Neutrophil (primary cell): Measurements from ENCODE around the gene RNF113A.
A peak's percentile ranks its signal among the peaks of the same experiment; 100 is the strongest.
"Not testable (repeated sequence)": the region's sequence is repeated elsewhere in the genome, so short reads cannot be mapped to it uniquely, and the experiment has no call there.

Experiments used
- H3K27ac ChIP-seq: fragments of 200-600 bp; sonication (generic); 2 replicates; pipeline ENCODE4 v1.5.1; 2016; ENCODE audit warnings: mild to moderate bottlenecking, moderate library complexity
- H3K27me3 ChIP-seq: fragments of 200-600 bp; sonication (generic); 2 replicates; pipeline ENCODE4 v1.6.0; 2016; ENCODE audit warnings: mild to moderate bottlenecking
- H3K36me3 ChIP-seq: fragments of 200-600 bp; sonication (generic); 2 replicates; pipeline ENCODE4 v1.5.1; 2017
- H3K4me1 ChIP-seq, 2 experiments: fragments of 200-600 bp in 1 of 2; sonication (generic) in 1 of 2; 1 replicate in 1 of 2; 2 replicates in 1 of 2; pipeline versions ENCODE4 v1.5.1 to v1.6.1; 2013 to 2016; ENCODE audit warnings: low read depth in 1 of 2, low read length in 1 of 2, mild to moderate bottlenecking in 1 of 2, moderate library complexity in 1 of 2; ENCODE audit not compliant: control insufficient read depth in 1 of 2, insufficient read depth in 1 of 2
- H3K4me3 ChIP-seq, 2 experiments: fragments of 200-600 bp in 1 of 2; sonication (generic) in 1 of 2; 1 replicate in 1 of 2; 2 replicates in 1 of 2; pipeline ENCODE4 v1.5.1; 2013 to 2016; ENCODE audit warnings: low read depth in 1 of 2, low read length in 1 of 2, mild to moderate bottlenecking in 1 of 2, moderate library complexity in 1 of 2
- H3K9me3 ChIP-seq: fragments of 200-600 bp; sonication (generic); 2 replicates; pipeline ENCODE4 v1.5.1; 2016
- TF ChIP-seq, protein P1 (sequence below): fragments of 200-600 bp; sonication (generic); IDR thresholded peaks from 2 replicates; pipeline ENCODE4 v1.5.1; 2016; ENCODE audit warnings: antibody characterized with exemption

RNF113A gene

DNA sequence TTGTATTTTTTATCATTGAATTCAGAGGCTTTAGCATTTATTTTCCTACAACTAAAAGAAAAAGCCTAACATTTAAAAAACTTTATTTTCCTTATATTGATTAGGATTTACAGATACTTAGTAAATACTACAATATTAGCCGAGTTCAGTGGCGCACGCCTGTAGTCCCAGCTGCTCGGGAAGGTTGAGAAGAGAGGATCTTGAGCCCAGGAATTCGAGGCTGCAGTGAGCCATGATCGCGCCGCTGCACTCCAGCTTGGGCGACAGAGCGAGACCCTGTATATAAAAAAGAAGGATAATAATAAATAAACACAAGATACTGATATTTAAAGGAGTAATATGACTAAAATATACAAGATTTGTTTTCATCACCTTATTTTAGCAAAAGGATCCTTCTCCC, 18.1 kb downstream of the RNF113A start:
- Histone ChIP-seq H3K9me3 (no peaks in the 10 kb centered on the region), H3K36me3 (no peaks in the 10 kb centered on the region), H3K27ac (peak overlapping the region; percentile 87), H3K4me3 (peak overlapping the region; percentile 80 to 81), H3K27me3 (no peaks in the 10 kb centered on the region), H3K4me1 (peaks cover 5 to 15% of the 10 kb centered on the region in 2 experiments)
- TF ChIP-seq, protein P1, sequence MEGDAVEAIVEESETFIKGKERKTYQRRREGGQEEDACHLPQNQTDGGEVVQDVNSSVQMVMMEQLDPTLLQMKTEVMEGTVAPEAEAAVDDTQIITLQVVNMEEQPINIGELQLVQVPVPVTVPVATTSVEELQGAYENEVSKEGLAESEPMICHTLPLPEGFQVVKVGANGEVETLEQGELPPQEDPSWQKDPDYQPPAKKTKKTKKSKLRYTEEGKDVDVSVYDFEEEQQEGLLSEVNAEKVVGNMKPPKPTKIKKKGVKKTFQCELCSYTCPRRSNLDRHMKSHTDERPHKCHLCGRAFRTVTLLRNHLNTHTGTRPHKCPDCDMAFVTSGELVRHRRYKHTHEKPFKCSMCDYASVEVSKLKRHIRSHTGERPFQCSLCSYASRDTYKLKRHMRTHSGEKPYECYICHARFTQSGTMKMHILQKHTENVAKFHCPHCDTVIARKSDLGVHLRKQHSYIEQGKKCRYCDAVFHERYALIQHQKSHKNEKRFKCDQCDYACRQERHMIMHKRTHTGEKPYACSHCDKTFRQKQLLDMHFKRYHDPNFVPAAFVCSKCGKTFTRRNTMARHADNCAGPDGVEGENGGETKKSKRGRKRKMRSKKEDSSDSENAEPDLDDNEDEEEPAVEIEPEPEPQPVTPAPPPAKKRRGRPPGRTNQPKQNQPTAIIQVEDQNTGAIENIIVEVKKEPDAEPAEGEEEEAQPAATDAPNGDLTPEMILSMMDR: no peak

DNA sequence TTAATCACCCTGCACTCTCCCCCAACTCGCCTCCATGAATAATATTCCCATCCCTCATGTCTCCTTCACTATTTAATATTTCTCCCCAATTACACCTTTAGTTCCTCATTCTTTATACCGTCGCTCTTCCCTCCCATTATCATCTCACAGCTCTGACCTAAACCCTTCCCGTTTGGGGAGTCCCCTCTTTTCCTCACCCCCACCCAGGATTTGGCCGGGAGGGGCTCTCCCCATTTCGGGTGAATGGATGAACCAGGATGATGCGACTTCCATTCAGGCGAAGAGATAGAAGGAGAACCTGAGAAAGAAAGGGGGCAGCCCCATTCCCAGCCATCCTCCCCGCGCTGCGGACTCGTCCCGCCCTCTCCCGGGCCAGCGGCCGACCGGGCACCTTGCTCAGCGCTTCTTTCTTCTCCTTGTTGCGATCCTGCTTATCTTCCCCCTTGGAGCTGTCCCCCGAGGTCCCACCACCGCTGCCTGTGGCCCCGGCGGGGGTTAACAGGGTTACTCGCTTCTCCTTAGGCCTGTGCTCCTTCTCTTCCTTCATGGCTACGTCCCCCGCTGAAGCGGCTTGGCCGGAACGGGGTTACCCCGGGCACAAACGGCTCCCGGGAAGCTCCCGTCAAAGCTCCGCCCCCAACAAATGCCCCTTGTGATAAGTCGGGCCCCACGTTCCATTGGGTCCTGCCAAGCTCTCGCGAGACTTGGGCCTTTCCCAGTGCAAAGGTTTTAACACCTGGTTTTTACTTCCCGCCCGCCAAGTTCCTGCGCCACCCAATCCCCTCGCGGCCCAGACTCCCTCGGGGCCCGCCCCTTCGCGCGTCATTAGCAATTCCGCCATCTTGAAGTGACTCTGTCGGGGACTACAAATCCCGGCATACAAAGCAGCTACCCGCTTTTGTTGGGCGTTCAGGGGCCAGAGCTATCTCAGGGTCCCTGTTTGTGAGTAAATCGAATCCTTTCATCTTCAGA, 18.9 kb downstream of the RNF113A start, which contains the start of gene UPF3B:
Gene UPF3B, minus strand, starts transcription at position 582 of the 972 bp plus-strand sequence. Its CDS starts 35 bp downstream, at position 547.
- TF ChIP-seq, protein P1: no peak
- Histone ChIP-seq H3K36me3 (no peaks in the 10 kb centered on the region), H3K4me3 (peak within 1 kb of the TSS; percentile 80 to 81), H3K27ac (peak within 1 kb of the TSS; percentile 87), H3K4me1 (peaks cover 5 to 15% of the 10 kb centered on the region in 2 experiments), H3K9me3 (no peaks in the 10 kb centered on the region), H3K27me3 (no peaks in the 10 kb centered on the region)

DNA sequence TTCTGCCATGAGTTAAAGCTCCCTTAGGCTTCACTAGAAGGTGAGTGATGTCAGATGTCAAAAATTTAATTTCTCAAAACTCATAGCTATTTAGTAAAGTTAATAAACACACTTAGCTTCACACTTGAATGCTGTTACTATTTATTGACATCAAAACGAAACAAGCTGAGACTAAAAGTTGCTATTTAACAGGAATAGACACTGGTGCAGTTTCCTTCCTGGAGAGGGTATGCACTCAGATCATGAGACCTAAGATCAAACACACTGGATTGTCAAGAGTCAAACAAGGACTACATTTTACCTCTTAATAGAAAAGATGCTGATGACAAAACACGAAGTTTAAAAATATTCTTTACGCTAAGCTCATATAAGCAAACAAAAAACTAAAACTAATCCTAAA, 37.6 kb downstream of the RNF113A start:
- no peaks in the 10 kb centered on the region for H3K27me3 ChIP-seq
- peaks cover 0 to under 1% of the 10 kb centered on the region in 2 experiments for H3K4me1 ChIP-seq
- H3K27ac ChIP-seq: no peak overlapping the region
- peaks cover 32% of the 10 kb centered on the region for H3K36me3 ChIP-seq
- H3K4me3 ChIP-seq: no peak overlapping the region
- TF ChIP-seq, protein P1: no peak
- H3K9me3 ChIP-seq: no peaks in the 10 kb centered on the region

DNA sequence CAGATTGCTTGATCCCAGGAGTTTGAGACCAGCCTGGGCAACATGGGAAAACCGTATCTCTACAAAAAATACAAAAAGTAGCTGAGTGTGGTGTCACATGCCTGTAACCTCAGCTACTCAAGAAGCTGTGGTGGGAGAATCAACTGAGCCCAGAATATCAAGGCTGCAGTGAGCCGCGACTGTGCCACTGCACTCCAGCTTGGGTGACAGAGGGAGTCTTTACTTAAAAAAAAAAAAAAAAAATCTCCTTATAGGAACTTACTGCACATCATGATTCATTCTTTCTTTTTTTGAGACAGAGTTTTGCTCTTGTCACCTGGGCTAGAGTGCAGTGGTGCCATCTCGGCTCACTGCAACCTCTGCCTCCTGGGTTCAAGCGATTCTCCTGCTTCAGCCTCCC, 43.1 kb downstream of the RNF113A start:
- no peak overlapping the region for H3K27ac ChIP-seq
- H3K36me3 ChIP-seq: peaks cover 20% of the 10 kb centered on the region
- H3K4me3 ChIP-seq: no peak overlapping the region
- H3K4me1 ChIP-seq: no peaks in the 10 kb centered on the region
- H3K9me3 ChIP-seq: no peaks in the 10 kb centered on the region
- H3K27me3 ChIP-seq: no peaks in the 10 kb centered on the region
- TF ChIP-seq, protein P1: no peak

DNA sequence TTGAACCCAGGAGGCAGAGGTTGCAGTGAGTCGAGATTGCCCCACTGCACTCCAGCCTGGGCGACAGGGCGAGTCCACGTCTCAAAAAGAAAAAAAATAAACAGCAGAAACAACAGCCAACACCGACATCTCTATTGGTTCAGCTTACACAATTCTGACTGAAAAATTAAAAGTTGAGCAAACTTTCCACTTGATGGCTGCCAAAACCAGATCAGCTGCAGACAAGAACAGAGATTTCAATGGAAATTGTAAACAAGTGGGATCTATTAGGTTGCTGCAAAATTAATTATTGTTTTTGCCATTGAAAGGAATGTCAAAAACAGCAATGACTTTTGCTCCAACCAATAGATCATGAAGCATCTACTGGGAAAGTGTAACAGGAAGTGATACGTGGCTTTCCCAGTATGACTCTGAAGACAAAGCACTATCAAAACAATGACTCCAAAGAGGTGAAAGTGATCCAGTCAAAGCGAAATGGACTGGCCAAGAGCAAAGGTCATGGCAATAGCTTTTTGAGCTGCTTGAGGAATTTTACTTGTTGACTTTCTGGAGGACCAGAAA, 45.1 kb downstream of the RNF113A start:
- Histone ChIP-seq H3K27ac (no peak overlapping the region), H3K4me3 (no peak overlapping the region), H3K36me3 (peaks cover 17% of the 10 kb centered on the region), H3K9me3 (no peaks in the 10 kb centered on the region), H3K4me1 (no peaks in the 10 kb centered on the region), H3K27me3 (no peaks in the 10 kb centered on the region)
- TF ChIP-seq, protein P1: no peak

DNA sequence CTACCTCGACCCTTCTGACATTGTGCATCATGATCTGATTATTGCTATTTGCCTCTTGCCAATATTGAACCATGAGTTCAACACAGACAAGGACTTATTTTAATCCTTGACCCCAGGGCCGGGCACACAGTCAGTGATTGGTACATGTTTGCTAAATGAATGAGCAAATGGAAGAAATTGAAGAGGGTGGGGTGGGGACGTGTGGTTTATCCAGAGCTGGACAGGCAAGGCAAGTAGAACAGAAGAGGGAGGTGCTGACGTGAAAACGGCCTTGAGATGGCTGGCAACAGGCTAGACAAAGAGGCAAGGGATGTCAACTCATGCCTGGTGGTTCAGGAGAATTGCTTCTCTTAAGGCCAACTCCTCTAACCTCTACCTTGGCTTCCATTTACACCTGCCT, 47.3 kb downstream of the RNF113A start:
- H3K4me1 ChIP-seq, H3K36me3 ChIP-seq, H3K27me3 ChIP-seq, H3K9me3 ChIP-seq, H3K4me3 ChIP-seq, H3K27ac ChIP-seq: not testable (repeated sequence)

DNA sequence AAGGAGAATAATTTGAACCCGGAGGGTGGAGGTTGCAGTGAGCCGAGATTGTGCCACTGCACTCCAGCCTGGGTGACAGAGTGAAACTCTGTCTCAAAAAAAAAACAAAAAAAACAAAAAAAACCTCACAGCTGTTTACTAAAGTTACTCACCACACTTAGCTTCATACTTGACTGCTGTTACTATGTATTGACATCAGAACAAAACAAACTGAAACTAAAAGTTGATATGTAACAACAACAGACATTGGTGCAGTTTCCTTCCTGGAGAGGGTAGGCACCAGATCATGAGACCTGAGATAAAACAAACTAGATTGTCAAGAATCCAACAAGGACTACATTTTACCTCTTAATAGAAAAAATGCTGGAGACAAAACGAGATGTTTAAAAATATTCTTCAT, 49.8 kb downstream of the RNF113A start:
- not testable (repeated sequence) for H3K27me3 ChIP-seq, H3K9me3 ChIP-seq, H3K4me3 ChIP-seq, H3K36me3 ChIP-seq, H3K27ac ChIP-seq, H3K4me1 ChIP-seq
